Natural killer cell (primary cell): ENCODE results near the gene ARHGEF11. TPM values are rescaled to one million over a fixed set of nuclear protein-coding genes. Genes with fewer than 3 reads are reported as not detected.

Source experiments
- ATAC-seq, 3 donors: fragments of 150-1000 bp in 2 of 3; fragments of 200-7000 bp in 1 of 3; cut with Tn5 transposase; 1 replicate in 1 of 3; 2 replicates in 2 of 3; pipeline ENCODE4 v1.10.0; 2021; ENCODE audit warnings: mild to moderate bottlenecking in 2 of 3, moderate library complexity in 2 of 3
- DNase-seq, 2 donors: peaks; one replicate each; pipeline versions ENCODE4 v3.0.0 to v3.0.0-alpha.2; 2013 to 2021; ENCODE audit warnings: mixed read lengths in 1 of 2
- H3K27ac ChIP-seq: one replicate; pipeline ENCODE4 v1.5.1; 2013; ENCODE audit warnings: mild to moderate bottlenecking, low read length
- H3K27me3 ChIP-seq: one replicate; pipeline ENCODE4 v1.6.1; 2013; ENCODE audit warnings: low read length; ENCODE audit not compliant: control insufficient read depth, insufficient read depth
- H3K36me3 ChIP-seq: one replicate; pipeline ENCODE4 v1.6.1; 2013; ENCODE audit warnings: low read length; ENCODE audit not compliant: control insufficient read depth, insufficient read depth
- H3K4me1 ChIP-seq: one replicate; pipeline ENCODE4 v1.6.1; 2013; ENCODE audit warnings: low read length; ENCODE audit not compliant: control insufficient read depth, insufficient read depth
- H3K4me3 ChIP-seq: one replicate; pipeline ENCODE4 v1.5.1; 2013; ENCODE audit warnings: low read length
- H3K9me3 ChIP-seq: one replicate; pipeline ENCODE4 v1.6.1; 2013; ENCODE audit warnings: low read length; ENCODE audit not compliant: control insufficient read depth, insufficient read depth
- H3K27ac Mint-ChIP-seq, 2 donors: one replicate each; pipeline ENCODE4 v1.8.0; 2022; ENCODE audit warnings: mild to moderate bottlenecking in 2 of 2, mixed read lengths in 2 of 2, moderate library complexity in 1 of 2
- H3K27me3 Mint-ChIP-seq, 2 donors: one replicate each; pipeline ENCODE4 v1.8.0; 2022; ENCODE audit warnings: low read depth in 2 of 2, mixed read lengths in 2 of 2
- H3K36me3 Mint-ChIP-seq: one replicate; pipeline ENCODE4 v1.8.0; 2022; ENCODE audit warnings: mixed read lengths
- H3K4me1 Mint-ChIP-seq, 2 donors: one replicate each; pipeline ENCODE4 v1.8.0; 2022; ENCODE audit warnings: mixed read lengths in 2 of 2
- H3K4me3 Mint-ChIP-seq: one replicate; pipeline ENCODE4 v1.8.0; 2022; ENCODE audit warnings: mild to moderate bottlenecking, moderate library complexity, mixed read lengths
- H3K9me3 Mint-ChIP-seq, 2 donors: one replicate each; pipeline ENCODE4 v1.8.0; 2022; ENCODE audit warnings: mixed read lengths in 2 of 2
- CTCF ChIP-seq: fragments of 200-600 bp; IDR thresholded peaks from one replicate; pipeline ENCODE4 v1.8.0; 2022; ENCODE audit warnings: antibody characterized with exemption
- WGBS: methylation state at CpG from one replicate; pipeline ENCODE4 v1.1.7; 2013; ENCODE audit warnings: missing lambda C conversion rate; ENCODE audit not compliant: insufficient coverage; 5-methylcytosine and 5-hydroxymethylcytosine counted together
- intact Hi-C: fragments of 100-400 bp; cut with micrococcal nuclease; formaldehyde crosslinking; loops from one replicate; pipeline ENCODE4 v1.14.2; 2022
- total RNA-seq, 4 donors: library from RNA; stranded (reverse); fragments of 120-200 nt in 1 of 4; gene quantifications; one replicate each; pipeline versions ENCODE4 v1.2.3 to v1.2.4, GENCODE V29; 2013 to 2022

The ARHGEF11 gene
- total RNA-seq, 3 donors from 2014 or later (not counting 1 experiment from before 2014, with no cell fraction given) = 1.7 to 2.8 (median 2.4) TPM

- Histone ChIP-seq H3K36me3 (no peaks in the 10 kb centered on the region), H3K27ac (no peak overlapping the region), H3K4me1 (peaks cover 2% of the 10 kb centered on the region), H3K4me3 (no peak overlapping the region), H3K9me3 (no peaks in the 10 kb centered on the region), H3K27me3 (no peaks in the 10 kb centered on the region)
- H3K4me1 Mint-ChIP-seq = peaks cover 0 to 6% of the 10 kb centered on the region in 2 donors
- H3K4me3 Mint-ChIP-seq = no peak overlapping the region
- H3K27ac Mint-ChIP-seq = no peak overlapping the region
- no peak for ATAC-seq
- peaks cover 0 to 13% of the 10 kb centered on the region in 2 donors for H3K27me3 Mint-ChIP-seq
- 90% methylated on average over 5 of the region's 5 CpGs for WGBS
- no peak for TF ChIP-seq CTCF
- no peaks in the 10 kb centered on the region for H3K36me3 Mint-ChIP-seq
- intact Hi-C loops = no loop called here
- no peak for DNase-seq
- H3K9me3 Mint-ChIP-seq = no peaks in the 10 kb centered on the region
These were observed 39.9 kb upstream of the ARHGEF11 start for GRCh38 chr1:157085421-157085820.

- Histone ChIP-seq H3K36me3 (no peaks in the 10 kb centered on the region), H3K4me3 (no peak overlapping the region), H3K27ac (no peak overlapping the region), H3K4me1 (no peaks in the 10 kb centered on the region), H3K9me3 (no peaks in the 10 kb centered on the region), H3K27me3 (no peaks in the 10 kb centered on the region)
- 82% methylated on average over 5 of the region's 5 CpGs for WGBS
- no peak overlapping the region for H3K27ac Mint-ChIP-seq
- H3K36me3 Mint-ChIP-seq = no peaks in the 10 kb centered on the region
- peaks cover 0 to 13% of the 10 kb centered on the region in 2 donors for H3K27me3 Mint-ChIP-seq
- no peaks in the 10 kb centered on the region for H3K9me3 Mint-ChIP-seq
- DNase-seq (no peak), ATAC-seq (no peak)
- no peaks in the 10 kb centered on the region for H3K4me1 Mint-ChIP-seq
- intact Hi-C loops = no loop called here
- no peak overlapping the region for H3K4me3 Mint-ChIP-seq
- no peak for TF ChIP-seq CTCF
These were observed 39.2 kb upstream of the ARHGEF11 start for GRCh38 chr1:157084720-157085119.

GRCh38 chr1:157081707-157082106 lies 36.2 kb upstream of the ARHGEF11 start:
- H3K4me3 ChIP-seq = no peak overlapping the region

More at GRCh38 chr1:157081707-157082106, 36.2 kb upstream of the ARHGEF11 start:
- no peak overlapping the region for H3K4me3 Mint-ChIP-seq
- intact Hi-C loops = no loop called here
- WGBS = 84% methylated on average over 3 of the region's 5 CpGs
- H3K4me1 Mint-ChIP-seq = no peaks in the 10 kb centered on the region
- H3K27ac Mint-ChIP-seq = no peak overlapping the region
- TF ChIP-seq CTCF = no peak
- H3K36me3 ChIP-seq = no peaks in the 10 kb centered on the region
- ATAC-seq (no peak), DNase-seq (no peak)
- no peaks in the 10 kb centered on the region for H3K36me3 Mint-ChIP-seq
- no peak overlapping the region for H3K27ac ChIP-seq
- H3K27me3 ChIP-seq = no peaks in the 10 kb centered on the region
- H3K9me3 ChIP-seq = no peaks in the 10 kb centered on the region
- H3K27me3 Mint-ChIP-seq = peaks cover 9 to 24% of the 10 kb centered on the region in 2 donors
- no peaks in the 10 kb centered on the region for H3K4me1 ChIP-seq
- no peaks in the 10 kb centered on the region for H3K9me3 Mint-ChIP-seq
